ENCODE measurements around the gene TNNC1. TPM values are rescaled to one million over a fixed set of nuclear protein-coding genes. Genes with fewer than 3 reads are reported as not detected.

TNNC1 gene
- polyA plus RNA-seq, 1 donor from 2014 or later = 2.2 TPM

GRCh38 chr3:52415800-52416199 lies 38.0 kb downstream of the TNNC1 start:
- Histone ChIP-seq H3K9me3 (ENCODE audit: low read length) (no peaks in the 10 kb centered on the region), H3K4me2 (ENCODE audit: low read length) (no peak overlapping the region), H3K9ac (ENCODE audit: low read length) (no peak overlapping the region), H3K79me2 (replicated peaks; ENCODE audit: insufficient read depth, low read length) (no peaks in the 10 kb centered on the region), H3K27ac (ENCODE audit: low read length) (no peak overlapping the region), H3K36me3 (ENCODE audit: insufficient read depth, low read length) (no peaks in the 10 kb centered on the region), H3K27me3 (ENCODE audit: insufficient read depth, low read depth, low read length) (no peaks in the 10 kb centered on the region), H4K20me1 (ENCODE audit: insufficient read depth) (no peaks in the 10 kb centered on the region), H2AFZ (ENCODE audit: low read depth, low read length) (no peak overlapping the region), H3F3A (ENCODE audit: insufficient read depth, low read length, poor library complexity, severe bottlenecking) (no peaks in the 10 kb centered on the region), H3K9me2 (ENCODE audit: insufficient read depth, low read length) (no peaks in the 10 kb centered on the region), H3K4me3 (ENCODE audit: low read length) (no peak overlapping the region)
- no peak for TF ChIP-seq TAF1 (IDR thresholded peaks at IDR 0.05; ENCODE audit: low read depth)
- TF ChIP-seq SMC3 (conservative IDR thresholded peaks at IDR 0.05; ENCODE audit: poor library complexity) = no peak

GRCh38 chr3:52408466-52408865 lies 45.4 kb downstream of the TNNC1 start:
- Histone ChIP-seq H3K4me3 (ENCODE audit: low read length) (peak overlapping the region; percentile 95), H3K4me2 (ENCODE audit: low read length) (peak overlapping the region; percentile 89), H3K9me2 (ENCODE audit: insufficient read depth, low read length) (no peaks in the 10 kb centered on the region), H3K9ac (ENCODE audit: low read length) (peak overlapping the region; percentile 98), H2AFZ (ENCODE audit: low read depth, low read length) (no peak overlapping the region), H3K79me2 (replicated peaks; ENCODE audit: insufficient read depth, low read length) (peaks cover 20% of the 10 kb centered on the region), H3F3A (ENCODE audit: insufficient read depth, low read length, poor library complexity, severe bottlenecking) (no peaks in the 10 kb centered on the region), H3K9me3 (ENCODE audit: low read length) (no peaks in the 10 kb centered on the region), H4K20me1 (ENCODE audit: insufficient read depth) (no peaks in the 10 kb centered on the region), H3K36me3 (ENCODE audit: insufficient read depth, low read length) (peaks cover 1% of the 10 kb centered on the region), H3K27me3 (ENCODE audit: insufficient read depth, low read depth, low read length) (no peaks in the 10 kb centered on the region), H3K27ac (ENCODE audit: low read length) (no peak overlapping the region)
- TF ChIP-seq RAD21 (conservative IDR thresholded peaks at IDR 0.05) (no peak), EZH2 (IDR thresholded peaks at IDR 0.05; ENCODE audit: borderline replicate concordance, insufficient read depth, low read length, poor library complexity, severe bottlenecking) (no peak), MXI1 (conservative IDR thresholded peaks at IDR 0.05; ENCODE audit: poor library complexity, severe bottlenecking) (no peak), REST (IDR thresholded peaks at IDR 0.05; ENCODE audit: borderline replicate concordance) (no peak), EP300 (conservative IDR thresholded peaks at IDR 0.05; ENCODE audit: poor library complexity, severe bottlenecking) (no peak), CTCF (IDR thresholded peaks at IDR 0.05; ENCODE audit: poor library complexity, severe bottlenecking) (no peak), TAF1 (IDR thresholded peaks at IDR 0.05; ENCODE audit: low read depth) (no peak), SMC3 (conservative IDR thresholded peaks at IDR 0.05; ENCODE audit: poor library complexity) (no peak), POLR2AphosphoS5 (IDR thresholded peaks at IDR 0.05) (no peak)

- H3K9me2 ChIP-seq (ENCODE audit: insufficient read depth, low read length) = no peaks in the 10 kb centered on the region
- no peaks in the 10 kb centered on the region for H3K9me3 ChIP-seq (ENCODE audit: low read length)
- H3K4me3 ChIP-seq (ENCODE audit: low read length) = peak overlapping the region; percentile 95
- H3K27me3 ChIP-seq (ENCODE audit: insufficient read depth, low read depth, low read length) = no peaks in the 10 kb centered on the region
- TF ChIP-seq CTCF (IDR thresholded peaks at IDR 0.05; ENCODE audit: poor library complexity, severe bottlenecking) (no peak), TAF1 (IDR thresholded peaks at IDR 0.05; ENCODE audit: low read depth) (no peak), MXI1 (conservative IDR thresholded peaks at IDR 0.05; ENCODE audit: poor library complexity, severe bottlenecking) (no peak), EP300 (conservative IDR thresholded peaks at IDR 0.05; ENCODE audit: poor library complexity, severe bottlenecking) (no peak), EZH2 (IDR thresholded peaks at IDR 0.05; ENCODE audit: borderline replicate concordance, insufficient read depth, low read length, poor library complexity, severe bottlenecking) (no peak), SMC3 (conservative IDR thresholded peaks at IDR 0.05; ENCODE audit: poor library complexity) (no peak), RAD21 (conservative IDR thresholded peaks at IDR 0.05) (no peak), REST (IDR thresholded peaks at IDR 0.05; ENCODE audit: borderline replicate concordance) (no peak)
- no peak overlapping the region for H2AFZ ChIP-seq (ENCODE audit: low read depth, low read length)
- H3F3A ChIP-seq (ENCODE audit: insufficient read depth, low read length, poor library complexity, severe bottlenecking) = no peaks in the 10 kb centered on the region
- no peak overlapping the region for H3K9ac ChIP-seq (ENCODE audit: low read length)
- no peak overlapping the region for H3K27ac ChIP-seq (ENCODE audit: low read length)
- H3K4me2 ChIP-seq (ENCODE audit: low read length) = no peak overlapping the region
- peaks cover 7% of the 10 kb centered on the region for H3K36me3 ChIP-seq (ENCODE audit: insufficient read depth, low read length)
- H4K20me1 ChIP-seq (ENCODE audit: insufficient read depth) = no peaks in the 10 kb centered on the region
- H3K79me2 ChIP-seq (replicated peaks; ENCODE audit: insufficient read depth, low read length) = peaks cover 20% of the 10 kb centered on the region
These were observed 46.1 kb downstream of the TNNC1 start for GRCh38 chr3:52407779-52408178.

Data from neural cell (in vitro differentiated cells).